Measurements from ENCODE around the gene CAPN13.

Gene CAPN13

GRCh38 chr2:30691948-30692828 is 115.1 kb downstream of the CAPN13 start:
- TF ChIP-seq EZH2phosphoT487 (IDR thresholded peaks at IDR 0.05; ENCODE audit: low read depth) (no peak), CTCF (IDR thresholded peaks at IDR 0.05; ENCODE audit: low read depth, low read length) (peak; percentile 32)
- H3K9me3 ChIP-seq (ENCODE audit: insufficient read depth, low read length) = no peaks in the 10 kb centered on the region
- H4K20me1 ChIP-seq (ENCODE audit: insufficient read depth, low read length) = no peaks in the 10 kb centered on the region
- no peaks in the 10 kb centered on the region for H3K4me1 ChIP-seq (ENCODE audit: low read length)
- H3K79me2 ChIP-seq (ENCODE audit: low read length) = no peaks in the 10 kb centered on the region
- H3K27me3 ChIP-seq (ENCODE audit: low read depth, low read length) = peaks cover 40% of the 10 kb centered on the region
- H3K36me3 ChIP-seq (replicated peaks; ENCODE audit: low read depth, low read length) = no peaks in the 10 kb centered on the region
- H3K27ac ChIP-seq (ENCODE audit: low read length) = no peak overlapping the region
- no peak overlapping the region for H3K4me2 ChIP-seq (ENCODE audit: low read length)
- no peak overlapping the region for H3K4me3 ChIP-seq (ENCODE audit: low read length)
- no peak overlapping the region for H2AFZ ChIP-seq (ENCODE audit: low read depth, low read length)
- H3K9ac ChIP-seq (ENCODE audit: low read length) = no peak overlapping the region

GRCh38 chr2:30691091-30691947 is 115.9 kb downstream of the CAPN13 start:
- H3K4me2 ChIP-seq (ENCODE audit: low read length) = no peak overlapping the region
- TF ChIP-seq CTCF (IDR thresholded peaks at IDR 0.05; ENCODE audit: low read depth, low read length) (no peak), EZH2phosphoT487 (IDR thresholded peaks at IDR 0.05; ENCODE audit: low read depth) (no peak)

GRCh38 chr2:30690126-30690561 is 117.1 kb downstream of the CAPN13 start:
- Histone ChIP-seq H3K36me3 (replicated peaks; ENCODE audit: low read depth, low read length) (no peaks in the 10 kb centered on the region), H3K4me2 (ENCODE audit: low read length) (no peak overlapping the region), H3K4me1 (ENCODE audit: low read length) (no peaks in the 10 kb centered on the region), H3K4me3 (ENCODE audit: low read length) (no peak overlapping the region), H3K9me3 (ENCODE audit: insufficient read depth, low read length) (no peaks in the 10 kb centered on the region), H3K27me3 (ENCODE audit: low read depth, low read length) (peaks cover 23% of the 10 kb centered on the region), H3K9ac (ENCODE audit: low read length) (no peak overlapping the region), H2AFZ (ENCODE audit: low read depth, low read length) (no peak overlapping the region), H4K20me1 (ENCODE audit: insufficient read depth, low read length) (no peaks in the 10 kb centered on the region), H3K79me2 (ENCODE audit: low read length) (no peaks in the 10 kb centered on the region), H3K27ac (ENCODE audit: low read length) (no peak overlapping the region)
- TF ChIP-seq EZH2phosphoT487 (IDR thresholded peaks at IDR 0.05; ENCODE audit: low read depth) (no peak), CTCF (IDR thresholded peaks at IDR 0.05; ENCODE audit: low read depth, low read length) (no peak)

More at GRCh38 chr2:30691091-30691947, 115.9 kb downstream of the CAPN13 start:
- H3K79me2 ChIP-seq (ENCODE audit: low read length) = no peaks in the 10 kb centered on the region
- no peaks in the 10 kb centered on the region for H4K20me1 ChIP-seq (ENCODE audit: insufficient read depth, low read length)
- H3K9ac ChIP-seq (ENCODE audit: low read length) = no peak overlapping the region
- no peak overlapping the region for H3K27ac ChIP-seq (ENCODE audit: low read length)
- no peaks in the 10 kb centered on the region for H3K36me3 ChIP-seq (replicated peaks; ENCODE audit: low read depth, low read length)
- H3K27me3 ChIP-seq (ENCODE audit: low read depth, low read length) = peaks cover 35% of the 10 kb centered on the region
- H2AFZ ChIP-seq (ENCODE audit: low read depth, low read length) = no peak overlapping the region
- no peak overlapping the region for H3K4me3 ChIP-seq (ENCODE audit: low read length)
- no peaks in the 10 kb centered on the region for H3K4me1 ChIP-seq (ENCODE audit: low read length)
- H3K9me3 ChIP-seq (ENCODE audit: insufficient read depth, low read length) = no peaks in the 10 kb centered on the region

Data from OCI-LY3 (cell line).